Panc1 (cell line): ENCODE data around the gene NT5DC1.

Experiments
- CTCF ChIP-seq: fragments of 450-650 bp; IDR thresholded peaks from 2 replicates; pipeline ENCODE4 v1.5.1; 2017; ENCODE audit warnings: mild to moderate bottlenecking
- POLR2AphosphoS5 ChIP-seq: IDR thresholded peaks from 2 replicates; pipeline ENCODE4 v1.6.1; 2012; ENCODE audit warnings: mild to moderate bottlenecking, low read depth, low read length, moderate library complexity
- SIN3A ChIP-seq: IDR thresholded peaks from 2 replicates; pipeline ENCODE4 v1.6.1; 2012; ENCODE audit warnings: low read depth, mild to moderate bottlenecking, low read length, moderate library complexity, borderline replicate concordance; ENCODE audit not compliant: insufficient read depth

GRCh38 chr6:116278854-116279231 lies 178.2 kb downstream of the NT5DC1 start:
- no peak for TF ChIP-seq POLR2AphosphoS5
- no peak for TF ChIP-seq CTCF
- TF ChIP-seq SIN3A: no peak
